Neural progenitor cell (in vitro differentiated cells): ENCODE results near the gene HDAC5. TPM values are rescaled to one million over a fixed set of nuclear protein-coding genes. Genes with fewer than 3 reads are reported as not detected.

Experiments
- DNase-seq: peaks from one replicate; pipeline ENCODE4 v3.0.0-alpha.2; 2016; ENCODE audit warnings: low spot score
- H2AFZ ChIP-seq: fragments of 200-600 bp; sonication (generic); replicated peaks from 2 replicates; pipeline ENCODE4 v1.6.1; 2016; ENCODE audit warnings: antibody characterized with exemption
- H3F3A ChIP-seq: fragments of 200-600 bp; sonication (generic); 2 replicates; pipeline ENCODE4 v1.6.1; 2016; ENCODE audit warnings: antibody characterized with exemption, low read depth
- H3K27ac ChIP-seq: fragments of 200-600 bp; sonication (generic); 2 replicates; pipeline ENCODE4 v1.5.1; 2016; ENCODE audit warnings: mild to moderate bottlenecking
- H3K27me3 ChIP-seq: fragments of 200-600 bp; sonication (generic); 2 replicates; pipeline ENCODE4 v1.6.1; 2016; ENCODE audit warnings: mild to moderate bottlenecking, moderate library complexity
- H3K36me3 ChIP-seq: fragments of 200-600 bp; sonication (generic); 2 replicates; pipeline ENCODE4 v1.5.1; 2016
- H3K4me1 ChIP-seq: fragments of 200-600 bp; sonication (generic); 2 replicates; pipeline ENCODE4 v1.6.1; 2016; ENCODE audit warnings: mixed run types
- H3K4me2 ChIP-seq: fragments of 200-600 bp; sonication (generic); 2 replicates; pipeline ENCODE4 v1.6.1; 2016
- H3K4me3 ChIP-seq: fragments of 200-600 bp; sonication (generic); 2 replicates; pipeline ENCODE4 v1.5.1; 2016
- H3K79me2 ChIP-seq: fragments of 200-600 bp; sonication (generic); 2 replicates; pipeline ENCODE4 v1.6.1; 2016; ENCODE audit warnings: low read depth
- H3K9ac ChIP-seq: fragments of 200-600 bp; sonication (generic); 2 replicates; pipeline ENCODE4 v1.6.1; 2016
- H3K9me3 ChIP-seq: fragments of 200-600 bp; sonication (generic); 2 replicates; pipeline ENCODE4 v1.5.1; 2016; ENCODE audit warnings: low read depth
- H4K20me1 ChIP-seq: fragments of 200-600 bp; sonication (generic); 2 replicates; pipeline ENCODE4 v1.6.1; 2016; ENCODE audit warnings: low read depth
- H3K27ac Mint-ChIP-seq: 3 replicates; pipeline ENCODE4 v1.8.0; 2021; ENCODE audit warnings: mixed read lengths
- H3K27me3 Mint-ChIP-seq: 2 replicates; pipeline ENCODE4 v1.8.0; 2022; ENCODE audit warnings: low read depth, mild to moderate bottlenecking, inconsistent platforms, moderate library complexity, mixed read lengths; ENCODE audit not compliant: insufficient read depth
- H3K36me3 Mint-ChIP-seq: 3 replicates; pipeline ENCODE4 v1.8.0; 2021; ENCODE audit warnings: mixed read lengths
- H3K4me1 Mint-ChIP-seq: 3 replicates; pipeline ENCODE4 v1.8.0; 2021; ENCODE audit warnings: mixed read lengths
- H3K4me3 Mint-ChIP-seq: 3 replicates; pipeline ENCODE4 v1.8.0; 2021; ENCODE audit warnings: mild to moderate bottlenecking, moderate library complexity, mixed read lengths
- H3K9me3 Mint-ChIP-seq: 3 replicates; pipeline ENCODE4 v1.8.0; 2020; ENCODE audit warnings: mixed read lengths
- EZH2 ChIP-seq: fragments of 200-600 bp; sonication (generic); IDR thresholded peaks from 2 replicates; pipeline ENCODE4 v1.6.1; 2017; ENCODE audit warnings: antibody characterized with exemption, mild to moderate bottlenecking, moderate library complexity
- EZH2phosphoT487 ChIP-seq: fragments of 200-600 bp; sonication (generic); IDR thresholded peaks from 2 replicates; pipeline ENCODE4 v1.6.1; 2017; ENCODE audit warnings: antibody characterized with exemption
- total RNA-seq: library from RNA; depleted of rRNA; stranded (reverse); fragments of >200 nt; gene quantifications from 2 replicates; pipeline ENCODE4 v1.2.3, GENCODE V29; 2015; ENCODE audit warnings: low replicate concordance
- TF ChIP-seq, protein P1 (sequence below): fragments of 200-600 bp; sonication (generic); IDR thresholded peaks from 2 replicates; pipeline ENCODE4 v1.5.1; 2017; ENCODE audit warnings: antibody characterized with exemption, mild to moderate bottlenecking

The HDAC5 gene
- total RNA-seq, 1 donor from 2014 or later, result 23.6 TPM

GRCh38 chr17:44109312-44109630 is 14.2 kb downstream of the HDAC5 start:
- Mint-ChIP-seq H3K4me3 (no peak overlapping the region), H3K27ac (no peak overlapping the region), H3K27me3 (peaks cover 2% of the 10 kb centered on the region), H3K9me3 (no peaks in the 10 kb centered on the region), H3K4me1 (peaks cover 44% of the 10 kb centered on the region), H3K36me3 (no peaks in the 10 kb centered on the region)
- Histone ChIP-seq H3K36me3 (no peaks in the 10 kb centered on the region), H3K4me1 (peaks cover 12% of the 10 kb centered on the region), H3K27me3 (no peaks in the 10 kb centered on the region), H3K79me2 (no peaks in the 10 kb centered on the region), H2AFZ (no peak overlapping the region), H3K27ac (no peak overlapping the region), H3K4me2 (no peak overlapping the region), H3F3A (peaks cover 5% of the 10 kb centered on the region), H3K4me3 (no peak overlapping the region), H3K9me3 (no peaks in the 10 kb centered on the region), H4K20me1 (peaks cover 87% of the 10 kb centered on the region), H3K9ac (no peak overlapping the region)
- TF ChIP-seq EZH2, result no peak
- TF ChIP-seq EZH2phosphoT487, result no peak
- TF ChIP-seq, protein P1, sequence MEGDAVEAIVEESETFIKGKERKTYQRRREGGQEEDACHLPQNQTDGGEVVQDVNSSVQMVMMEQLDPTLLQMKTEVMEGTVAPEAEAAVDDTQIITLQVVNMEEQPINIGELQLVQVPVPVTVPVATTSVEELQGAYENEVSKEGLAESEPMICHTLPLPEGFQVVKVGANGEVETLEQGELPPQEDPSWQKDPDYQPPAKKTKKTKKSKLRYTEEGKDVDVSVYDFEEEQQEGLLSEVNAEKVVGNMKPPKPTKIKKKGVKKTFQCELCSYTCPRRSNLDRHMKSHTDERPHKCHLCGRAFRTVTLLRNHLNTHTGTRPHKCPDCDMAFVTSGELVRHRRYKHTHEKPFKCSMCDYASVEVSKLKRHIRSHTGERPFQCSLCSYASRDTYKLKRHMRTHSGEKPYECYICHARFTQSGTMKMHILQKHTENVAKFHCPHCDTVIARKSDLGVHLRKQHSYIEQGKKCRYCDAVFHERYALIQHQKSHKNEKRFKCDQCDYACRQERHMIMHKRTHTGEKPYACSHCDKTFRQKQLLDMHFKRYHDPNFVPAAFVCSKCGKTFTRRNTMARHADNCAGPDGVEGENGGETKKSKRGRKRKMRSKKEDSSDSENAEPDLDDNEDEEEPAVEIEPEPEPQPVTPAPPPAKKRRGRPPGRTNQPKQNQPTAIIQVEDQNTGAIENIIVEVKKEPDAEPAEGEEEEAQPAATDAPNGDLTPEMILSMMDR, result no peak
- DNase-seq, result no peak

DNA sequence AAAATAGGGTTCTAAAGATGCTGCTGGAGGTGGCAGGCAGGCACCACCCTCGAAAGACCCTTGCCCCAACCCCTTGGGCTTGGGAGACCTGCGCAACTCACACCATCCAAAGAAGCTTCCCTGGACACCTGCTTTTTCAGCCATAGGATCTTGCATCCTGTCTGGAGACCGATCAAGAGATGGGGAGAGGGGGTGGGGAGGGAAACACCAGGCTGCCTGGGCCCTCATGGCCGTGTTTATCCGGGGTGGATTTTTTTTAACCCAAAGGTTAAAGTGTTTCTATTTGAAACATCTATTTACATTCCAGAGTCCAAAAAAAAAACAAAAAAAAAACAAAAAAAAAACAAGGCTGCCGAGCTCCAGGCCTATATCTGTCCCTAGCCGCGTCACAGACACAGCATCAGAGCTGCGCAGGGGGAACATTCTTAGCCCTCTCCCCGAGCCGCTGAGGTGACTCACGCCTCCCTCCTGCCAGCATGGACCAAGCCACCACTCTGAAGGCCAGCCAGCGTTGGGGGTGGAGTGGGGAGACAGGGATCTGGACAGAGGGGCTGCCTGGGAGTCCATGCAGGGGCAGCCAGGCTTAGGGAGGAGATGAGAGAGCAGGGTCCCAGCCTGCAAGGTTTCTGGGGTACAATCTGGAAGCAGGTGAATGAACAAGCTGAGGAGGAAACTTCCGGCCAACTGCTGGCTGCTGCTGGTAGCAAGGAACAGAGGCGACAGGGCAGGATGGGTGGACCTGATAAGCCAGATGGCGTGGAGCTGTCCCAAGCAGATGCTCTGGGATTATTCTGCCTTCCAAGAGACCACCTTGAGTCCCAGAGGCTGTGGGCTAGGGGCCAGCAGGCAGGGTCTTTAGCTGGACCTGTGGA is 14.8 kb downstream of the HDAC5 start:
- Histone ChIP-seq H3F3A (peaks cover 5% of the 10 kb centered on the region), H3K36me3 (no peaks in the 10 kb centered on the region), H3K4me3 (no peak overlapping the region), H3K4me2 (no peak overlapping the region), H3K79me2 (no peaks in the 10 kb centered on the region), H3K9ac (no peak overlapping the region), H3K4me1 (peaks cover 12% of the 10 kb centered on the region), H3K9me3 (no peaks in the 10 kb centered on the region), H2AFZ (no peak overlapping the region), H4K20me1 (peaks cover 82% of the 10 kb centered on the region), H3K27me3 (no peaks in the 10 kb centered on the region), H3K27ac (no peak overlapping the region)
- Mint-ChIP-seq H3K27me3 (peaks cover under 1% of the 10 kb centered on the region), H3K9me3 (no peaks in the 10 kb centered on the region), H3K36me3 (no peaks in the 10 kb centered on the region), H3K4me3 (no peak overlapping the region), H3K27ac (no peak overlapping the region), H3K4me1 (peaks cover 44% of the 10 kb centered on the region)
- DNase-seq, result no peak
- TF ChIP-seq, protein P1, result no peak
- no peak for TF ChIP-seq EZH2
- no peak for TF ChIP-seq EZH2phosphoT487

DNA sequence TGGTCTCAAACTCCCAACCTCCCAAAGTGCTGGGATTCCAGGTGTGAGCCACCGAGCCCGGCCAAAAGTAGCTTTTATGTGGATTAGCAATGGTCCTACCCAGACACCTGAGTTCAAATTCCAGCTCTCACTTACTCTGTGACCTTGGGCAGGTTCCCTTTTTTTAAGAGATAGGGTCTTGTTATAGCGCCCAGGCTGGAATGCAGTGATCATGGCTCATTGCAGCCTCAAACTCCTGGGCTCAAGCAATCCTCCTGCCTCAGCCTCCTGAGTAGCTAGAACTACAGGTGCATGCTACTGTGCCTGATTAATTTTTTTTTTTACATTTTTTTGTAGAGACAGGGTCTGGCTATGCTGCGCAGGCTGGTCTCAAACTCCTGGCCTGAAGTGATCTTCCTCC is 16.6 kb downstream of the HDAC5 start:
- Histone ChIP-seq H2AFZ (no peak overlapping the region), H3K9me3 (no peaks in the 10 kb centered on the region), H3K27ac (no peak overlapping the region), H3F3A (peaks cover 5% of the 10 kb centered on the region), H3K4me1 (peaks cover 12% of the 10 kb centered on the region), H3K4me2 (no peak overlapping the region), H3K79me2 (no peaks in the 10 kb centered on the region), H3K27me3 (no peaks in the 10 kb centered on the region), H3K36me3 (no peaks in the 10 kb centered on the region), H3K9ac (no peak overlapping the region), H3K4me3 (no peak overlapping the region), H4K20me1 (peaks cover 64% of the 10 kb centered on the region)
- no peaks in the 10 kb centered on the region for H3K9me3 Mint-ChIP-seq
- H3K4me1 Mint-ChIP-seq, result peaks cover 55% of the 10 kb centered on the region
- no peaks in the 10 kb centered on the region for H3K36me3 Mint-ChIP-seq
- no peaks in the 10 kb centered on the region for H3K27me3 Mint-ChIP-seq
- TF ChIP-seq, protein P1, result no peak
- TF ChIP-seq EZH2 (no peak), EZH2phosphoT487 (no peak)
- DNase-seq, result no peak
- no peak overlapping the region for H3K4me3 Mint-ChIP-seq
- H3K27ac Mint-ChIP-seq, result no peak overlapping the region
